Left colon (tissue), 2 donors: Measurements from ENCODE around the gene FOXD1. TPM values are rescaled to one million over a fixed set of nuclear protein-coding genes. Genes with fewer than 3 reads are reported as not detected.
"Not testable (repeated sequence)": the region's sequence is repeated elsewhere in the genome, so short reads cannot be mapped to it uniquely, and the experiment has no call there.

Source experiments
- ATAC-seq: fragments of 200-7000 bp; cut with Tn5 transposase; one replicate; pipeline ENCODE4 v1.9.1; 2020; ENCODE audit warnings: mild to moderate bottlenecking, moderate library complexity
- DNase-seq, 2 donors: peaks; one replicate each; pipeline ENCODE4 v3.0.0-alpha.2; 2020
- intact Hi-C, 2 donors: fragments of 100-400 bp; cut with DNase I in 1 of 2; cut with micrococcal nuclease in 1 of 2; formaldehyde crosslinking; loops; one replicate each; pipeline versions ENCODE4 v1.11.2 to v1.14.0; 2022; cut with DNase I, micrococcal nuclease
- total RNA-seq, 2 donors: library from RNA; stranded (reverse); fragmentation: NEBNext Ultra II Directional; extraction: Animal tissue kit (Norgen Biotek cat#: 25700); gene quantifications; one replicate each; pipeline ENCODE4 v1.2.1, GENCODE V29; 2021
- donor health status: DM: no; HTN: no; CAD: no.
- donor health status: DM: yes; HTN: yes; CAD: no.

The FOXD1 gene
- total RNA-seq, 2 donors from 2014 or later = 0.20 TPM; not detected in 1

DNA sequence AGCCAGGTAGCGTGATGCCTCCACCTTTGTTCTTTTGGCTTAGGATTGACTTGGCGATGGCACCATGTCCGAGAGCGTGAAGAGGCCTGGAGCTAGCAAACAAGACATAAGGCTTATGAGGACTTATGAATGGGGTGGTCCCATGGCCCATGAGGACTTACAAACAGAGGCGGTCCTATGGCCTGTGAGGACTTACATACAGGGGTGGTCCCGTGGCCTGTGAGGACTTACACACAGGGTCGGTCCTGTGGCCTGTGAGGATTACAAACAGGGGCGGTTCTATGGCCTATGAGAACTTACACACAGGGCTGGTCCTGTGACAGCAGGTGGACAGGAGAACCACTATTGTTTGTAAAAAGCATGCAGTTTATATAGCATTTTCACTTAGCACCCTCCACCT, 21.3 kb upstream of the FOXD1 start:
- ATAC-seq = no peak
- DNase-seq = no peak
- intact Hi-C loops = no loop called here

DNA sequence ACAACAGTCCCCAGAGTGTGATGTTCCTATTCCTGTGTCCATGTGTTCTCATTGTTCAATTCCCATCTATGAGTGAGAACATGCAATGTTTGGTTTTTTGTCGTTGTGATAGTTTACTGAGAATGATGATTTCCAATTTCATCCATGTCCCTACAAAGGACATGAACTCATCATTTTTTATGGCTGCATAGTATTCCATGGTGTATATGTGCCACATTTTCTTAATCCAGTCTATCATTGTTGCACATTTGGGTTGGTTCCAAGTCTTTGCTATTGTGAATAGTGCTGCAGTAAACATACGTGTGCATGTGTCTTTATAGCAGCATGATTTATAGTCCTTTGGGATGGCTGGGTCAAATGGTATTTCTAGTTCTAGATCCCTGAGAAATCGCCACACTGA, 20.1 kb upstream of the FOXD1 start:
- intact Hi-C loops, ATAC-seq: not testable (repeated sequence)

DNA sequence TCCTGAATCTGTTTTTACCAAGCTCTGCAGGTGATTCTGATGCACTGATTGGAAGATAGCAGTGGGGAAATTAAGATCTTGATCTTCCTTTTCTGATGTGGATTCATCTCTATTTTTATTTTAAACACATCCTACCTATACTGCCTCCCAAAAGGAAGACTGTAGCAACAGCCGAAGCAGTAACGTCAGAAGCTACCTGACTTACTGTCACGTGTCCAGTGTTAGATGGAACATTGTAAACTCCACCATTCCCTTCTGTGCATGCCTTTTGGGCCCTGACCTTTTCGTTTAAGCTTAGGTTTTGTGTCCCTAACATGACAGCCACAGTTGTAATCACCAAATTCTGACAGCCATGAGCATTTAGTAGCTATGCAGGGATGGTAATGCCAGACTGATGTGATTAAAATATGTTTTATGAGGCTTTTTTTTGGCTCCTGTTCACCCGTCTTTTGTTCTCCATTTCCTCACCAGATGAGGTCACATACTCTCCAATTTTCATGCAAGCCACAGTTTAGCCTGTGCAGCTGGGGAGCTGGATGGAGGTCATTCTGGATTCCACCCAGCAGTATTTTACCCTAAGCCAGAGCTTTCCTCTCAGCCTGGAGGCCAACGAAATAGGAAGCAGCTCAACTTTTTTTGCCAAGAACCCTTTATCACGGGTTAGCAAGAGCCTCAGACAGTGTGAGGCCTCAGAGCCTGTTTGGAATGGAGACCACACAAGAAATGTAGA, 15.6 kb upstream of the FOXD1 start:
- intact Hi-C loops = no loop called here
- DNase-seq (no peak), ATAC-seq (no peak)

More for the DNA sequence above, 20.1 kb upstream of the FOXD1 start:
- DNase-seq = not testable (repeated sequence)

DNA sequence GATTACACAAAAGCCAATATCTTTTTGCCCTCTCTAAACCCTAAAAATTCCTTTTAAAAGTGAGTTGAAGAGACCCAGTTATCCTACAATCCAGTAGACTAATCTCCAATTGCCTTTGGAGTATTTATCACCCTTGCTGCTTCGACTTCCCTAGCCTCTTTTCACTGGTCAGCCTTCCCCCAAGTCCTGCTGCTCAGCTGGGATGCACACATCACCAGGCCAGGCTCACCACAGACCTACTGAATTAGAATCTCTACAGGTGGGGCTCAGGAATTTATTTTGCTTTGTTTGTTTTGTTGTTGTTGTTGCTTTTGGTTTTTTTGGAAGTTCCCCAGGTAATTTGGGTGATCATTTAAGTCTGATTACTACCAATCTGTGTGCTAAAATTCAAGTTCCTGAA, 11.6 kb upstream of the FOXD1 start:
- DNase-seq (no peak), ATAC-seq (no peak)
- intact Hi-C loops = no loop called here

DNA sequence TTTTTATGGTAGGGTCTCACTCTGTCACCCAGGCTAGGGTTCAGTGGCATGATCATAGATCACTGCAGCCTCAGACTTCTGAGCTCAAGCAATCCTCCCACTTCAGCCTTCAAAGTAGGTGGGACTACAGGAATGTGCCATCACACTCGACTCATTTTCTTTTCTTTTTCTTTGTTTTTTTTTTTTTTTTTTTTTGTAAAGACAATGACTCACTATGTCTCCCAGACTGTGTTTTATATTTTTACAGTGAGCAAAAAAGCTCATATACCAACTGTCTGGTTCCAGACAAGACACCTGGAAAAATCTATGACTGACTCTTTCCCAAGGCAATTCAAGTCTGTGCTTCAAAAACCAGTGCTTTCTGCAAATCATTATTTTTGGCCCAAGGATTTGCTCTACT, 10.8 kb upstream of the FOXD1 start:
- DNase-seq (no peak), ATAC-seq (no peak)
- intact Hi-C loops = no loop called here

DNA sequence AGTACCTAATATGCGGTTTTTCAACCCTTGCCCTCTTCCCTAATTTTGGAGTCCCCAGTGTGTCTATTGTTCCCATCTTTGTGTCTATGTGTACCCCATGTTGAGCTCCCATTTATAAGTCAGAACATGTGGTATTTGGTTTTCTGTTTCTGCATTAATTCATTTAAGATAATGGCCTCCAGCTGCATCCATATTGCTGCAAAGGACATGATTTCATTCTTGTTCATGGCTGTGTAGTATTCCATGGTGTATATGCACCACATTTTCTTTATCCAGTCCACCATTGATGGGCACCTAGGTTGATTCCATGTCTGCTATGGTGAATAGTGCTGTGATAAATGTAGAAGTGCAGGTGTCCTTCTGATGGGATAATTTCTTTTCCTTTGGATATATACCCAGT, 7.9 kb upstream of the FOXD1 start:
- ATAC-seq, intact Hi-C loops, DNase-seq: not testable (repeated sequence)

DNA sequence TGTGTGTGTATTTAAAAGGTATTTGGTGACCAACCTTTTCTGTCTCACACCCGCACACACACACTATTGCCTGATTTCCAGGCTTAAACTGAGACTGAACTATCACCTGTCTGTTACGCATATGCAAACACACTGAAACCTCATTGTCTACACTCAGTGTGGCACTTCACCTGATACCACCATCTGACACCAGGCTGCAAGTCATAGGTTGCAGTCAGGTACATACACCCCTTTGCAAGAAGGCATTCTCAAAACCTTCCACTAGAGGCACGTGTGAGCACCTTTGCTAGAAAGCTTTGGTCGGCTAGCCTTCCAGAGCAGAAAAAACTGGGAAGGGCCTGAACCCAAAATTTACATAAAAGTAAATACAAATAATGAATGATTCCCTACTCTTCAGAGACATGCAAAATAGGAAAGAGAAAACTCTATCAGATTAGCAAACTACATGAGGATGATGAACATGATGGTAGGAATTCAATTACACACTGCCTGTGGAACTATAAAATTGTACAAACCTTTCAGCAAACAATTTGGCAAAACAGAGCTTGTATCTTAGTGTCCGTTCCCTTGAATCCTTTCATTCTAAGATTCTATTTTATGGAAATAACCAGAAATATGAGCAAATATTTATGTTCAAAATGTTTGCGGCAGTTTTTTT, 5.9 kb upstream of the FOXD1 start:
- DNase-seq (peak; percentile 34 to 46), ATAC-seq (peak; percentile 80)
- intact Hi-C loops = loop anchor here in 1 of 2 donors (5.0 kb wide), 1 partner anchor 157 kb away; no protein-coding TSS in a partner anchor

DNA sequence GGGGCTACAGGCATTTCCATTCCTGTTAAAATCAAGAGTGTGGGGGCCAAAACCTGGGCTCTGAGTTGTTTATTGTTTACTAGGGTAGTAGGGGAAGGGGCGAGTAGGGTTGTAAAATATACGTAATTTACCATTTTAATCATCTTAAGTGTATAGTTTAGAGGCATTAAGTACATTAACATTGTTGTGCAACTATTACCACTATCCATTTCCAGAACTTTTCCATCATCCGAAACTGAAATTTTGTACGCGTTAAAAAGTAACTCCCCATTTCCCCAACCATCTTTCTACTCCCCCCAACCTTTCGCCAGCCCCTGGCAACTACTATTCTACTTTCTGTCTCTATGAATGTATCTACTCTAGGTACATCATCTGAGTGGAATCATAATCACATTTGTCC, 3.6 kb upstream of the FOXD1 start:
- DNase-seq (no peak), ATAC-seq (no peak)
- intact Hi-C loops = loop anchor here in 1 of 2 donors (5.0 kb wide), 1 partner anchor 155 kb away; no protein-coding TSS in a partner anchor

DNA sequence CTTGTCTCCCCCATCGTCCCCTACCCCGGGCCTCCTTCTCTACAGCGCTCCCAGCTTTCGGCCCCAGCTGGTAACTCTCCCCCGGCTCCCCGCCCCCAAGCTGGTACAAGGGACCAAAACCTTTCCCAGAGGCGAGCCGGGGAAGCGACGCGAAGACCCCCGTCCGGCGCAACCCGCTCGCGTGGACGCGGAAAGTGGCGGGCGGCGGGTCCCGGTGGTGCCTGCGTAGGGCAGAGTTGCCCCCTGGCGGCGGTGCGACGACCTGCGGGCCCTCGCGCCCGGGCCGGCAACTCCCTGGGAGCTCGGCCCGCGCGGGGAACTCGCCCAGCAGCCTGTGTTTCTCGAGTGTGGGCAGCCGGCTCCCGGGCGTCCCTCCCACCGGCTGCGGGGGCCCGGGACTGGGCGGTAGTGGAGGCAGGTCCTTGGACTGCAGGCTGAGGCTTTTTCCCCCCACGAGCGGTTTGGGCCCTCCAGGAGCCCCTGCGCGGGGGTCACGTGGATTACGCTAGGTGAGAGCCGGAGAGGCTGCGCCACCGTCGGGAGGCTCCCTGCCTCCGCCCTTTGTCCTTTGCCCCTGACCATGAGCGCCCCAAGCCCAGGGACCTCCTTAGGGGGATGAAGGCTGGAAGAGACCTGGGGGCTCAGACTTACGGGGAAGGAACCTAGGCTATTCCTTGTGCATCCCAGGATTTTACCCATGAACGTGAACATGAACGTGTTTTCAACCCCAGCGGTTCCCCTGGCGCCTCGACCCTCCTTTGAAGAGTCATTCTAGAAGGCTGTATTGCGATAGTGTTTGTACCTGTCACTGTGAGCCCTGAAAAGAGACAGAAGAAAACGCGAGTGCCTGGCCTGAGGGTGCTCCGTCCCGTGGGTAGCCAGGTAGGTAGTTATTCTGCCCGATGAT, 2.9 kb upstream of the FOXD1 start:
- intact Hi-C loops = loop anchor here in 1 of 2 donors (2.0 to 5.0 kb wide), 2 partner anchors 154 to 235 kb away; no protein-coding TSS in a partner anchor
- peak; percentile 34 to 81 for DNase-seq

DNA sequence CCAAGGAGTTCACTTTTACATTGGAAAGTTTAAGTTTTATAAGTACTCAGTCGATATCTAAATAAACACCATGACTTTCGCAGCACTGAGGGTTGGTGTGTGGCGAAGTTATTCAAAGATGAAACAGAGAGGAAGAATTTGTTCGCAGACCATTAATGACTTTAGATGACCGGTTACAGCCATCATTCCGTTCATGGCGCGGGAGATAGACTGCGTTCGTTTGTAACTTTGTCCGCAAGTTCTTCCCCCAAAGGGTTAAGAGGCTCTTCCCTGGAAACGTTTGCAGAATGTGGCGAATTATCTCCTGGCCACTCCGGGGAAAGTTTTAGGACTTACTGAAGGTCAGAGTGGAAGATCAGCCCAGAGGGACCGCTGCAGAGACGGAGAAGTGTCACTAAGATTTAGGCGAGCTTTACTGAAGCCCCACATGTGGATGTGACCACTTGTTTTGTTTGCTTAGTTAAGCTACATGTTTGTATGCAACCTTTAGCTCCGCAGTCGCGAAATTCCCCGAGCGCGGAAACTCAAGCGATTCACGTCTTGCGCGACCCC, 2.2 kb upstream of the FOXD1 start:
- ATAC-seq (peak; percentile 3), DNase-seq (no peak)
- intact Hi-C loops = loop anchor here in 1 of 2 donors (2.0 to 5.0 kb wide), 2 partner anchors 153 to 234 kb away; no protein-coding TSS in a partner anchor

More for the DNA sequence above, 2.9 kb upstream of the FOXD1 start:
- ATAC-seq = peak; percentile 74

DNA sequence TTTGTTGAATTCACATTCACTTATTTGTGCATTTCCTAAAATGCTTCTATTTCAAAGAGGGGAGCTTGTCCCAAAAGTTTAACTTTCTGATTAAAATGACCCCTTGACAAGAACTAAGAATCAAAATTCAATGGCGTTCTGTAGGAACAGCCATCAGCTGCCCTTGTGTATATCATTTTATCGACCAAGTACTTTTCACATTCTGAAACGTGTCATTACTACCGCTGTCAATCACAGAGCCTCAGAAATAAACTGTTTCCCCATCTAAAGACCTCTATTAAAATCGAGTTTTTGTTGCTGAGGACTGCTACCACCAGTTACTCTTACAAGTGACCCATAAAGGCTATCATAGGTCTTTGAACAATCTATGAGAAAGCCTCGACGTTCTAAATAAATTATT, 1.6 kb upstream of the FOXD1 start:
- no peak for DNase-seq
- intact Hi-C loops = loop anchor here in 1 of 2 donors (2.0 to 5.0 kb wide), 2 partner anchors 153 to 233 kb away; no protein-coding TSS in a partner anchor
- no peak for ATAC-seq

DNA sequence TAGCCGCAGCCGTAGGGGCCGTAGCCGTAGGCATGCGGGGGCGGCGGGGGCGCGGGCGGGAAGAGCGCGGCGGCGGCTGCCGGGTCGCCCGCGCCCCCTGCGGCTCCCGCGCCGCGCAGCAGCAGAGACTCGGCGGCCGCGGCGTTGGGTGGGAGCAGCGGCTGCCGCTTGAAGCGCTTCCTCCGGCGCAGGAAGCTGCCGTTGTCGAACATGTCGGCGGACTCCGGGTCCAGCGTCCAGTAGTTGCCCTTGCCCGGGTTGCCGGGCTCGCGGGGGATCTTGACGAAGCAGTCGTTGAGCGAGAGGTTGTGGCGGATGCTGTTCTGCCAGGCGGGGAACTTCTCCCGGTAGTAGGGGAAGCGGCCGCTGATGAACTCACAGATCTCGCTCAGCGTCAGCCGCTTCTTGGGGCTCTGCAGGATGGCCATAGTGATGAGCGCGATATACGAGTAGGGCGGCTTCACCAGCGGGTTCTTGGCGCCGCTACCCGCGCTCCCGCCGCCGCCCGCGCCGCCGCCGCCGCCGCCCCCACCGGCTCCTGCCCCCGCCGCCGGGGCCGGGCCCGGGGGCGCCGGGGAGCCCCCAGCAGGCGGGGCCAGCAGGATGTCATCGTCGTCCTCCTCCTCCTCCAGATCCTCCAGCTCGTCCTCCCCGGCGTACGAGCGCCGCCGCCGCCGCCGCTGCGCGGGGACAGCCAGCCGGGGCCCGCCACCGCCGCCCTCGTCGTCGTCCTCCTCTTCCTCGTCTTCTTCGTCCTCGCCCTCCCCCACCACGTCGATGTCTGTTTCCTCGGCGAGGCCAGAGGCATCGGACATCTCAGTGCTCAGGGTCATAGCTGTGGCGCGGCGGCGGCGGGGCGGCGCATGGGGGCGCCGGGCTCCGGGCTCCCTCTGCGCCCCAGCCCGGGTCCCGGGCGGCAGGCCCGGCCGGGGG, 781 bp downstream of the FOXD1 start:
- no peak for ATAC-seq
- intact Hi-C loops = no loop called here

DNA sequence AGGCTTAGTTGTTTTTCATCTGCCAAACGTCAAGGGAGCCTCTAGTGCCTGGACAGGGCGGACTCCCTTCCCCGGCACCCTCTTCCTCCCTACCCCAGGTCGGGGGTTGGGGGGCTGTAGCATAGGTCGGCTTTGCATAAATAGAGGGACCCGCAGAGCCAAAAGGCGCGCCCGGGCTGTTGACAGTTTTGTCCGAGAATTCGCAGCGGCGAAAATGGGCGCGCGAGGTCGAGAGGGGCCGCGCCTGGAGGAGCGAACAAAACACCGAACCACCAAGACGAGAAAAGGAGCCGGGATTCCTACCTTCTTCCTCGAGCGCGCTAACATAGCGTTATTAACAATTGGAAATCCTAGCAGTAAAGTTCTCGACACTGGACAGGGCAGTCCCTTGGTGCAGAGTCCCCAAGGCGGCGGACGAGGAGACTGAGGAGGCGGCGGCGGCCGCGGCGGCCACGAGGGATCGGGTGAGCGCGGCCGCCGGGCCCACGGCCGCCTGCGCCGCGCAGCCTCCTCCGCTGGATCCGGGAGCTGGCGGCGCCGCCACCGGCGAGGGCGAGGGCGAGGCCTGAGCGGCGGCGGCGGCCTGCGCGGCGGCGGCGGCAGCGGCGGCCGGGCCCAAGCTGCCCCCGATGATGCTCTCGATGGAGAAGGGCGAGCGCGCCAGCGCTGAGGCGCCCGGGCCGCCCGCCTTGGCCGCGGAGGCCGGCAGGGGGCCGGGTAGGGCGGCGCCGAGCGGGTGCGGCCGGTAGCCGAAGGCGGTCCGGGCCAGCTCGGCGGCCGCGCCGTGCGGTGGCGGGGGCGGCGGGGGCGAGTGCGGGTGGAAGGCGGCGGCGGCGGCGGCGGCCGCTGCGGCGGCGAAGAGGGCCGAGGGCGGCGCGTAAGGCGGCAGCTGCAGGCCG, 1.7 kb downstream of the FOXD1 start:
- ATAC-seq = peak; percentile 52
- intact Hi-C loops = no loop called here
- peak in 1 of 2 donors; percentile 19 for DNase-seq

More for the DNA sequence above, 781 bp downstream of the FOXD1 start:
- peak in 1 of 2 donors; percentile 50 for DNase-seq

DNA sequence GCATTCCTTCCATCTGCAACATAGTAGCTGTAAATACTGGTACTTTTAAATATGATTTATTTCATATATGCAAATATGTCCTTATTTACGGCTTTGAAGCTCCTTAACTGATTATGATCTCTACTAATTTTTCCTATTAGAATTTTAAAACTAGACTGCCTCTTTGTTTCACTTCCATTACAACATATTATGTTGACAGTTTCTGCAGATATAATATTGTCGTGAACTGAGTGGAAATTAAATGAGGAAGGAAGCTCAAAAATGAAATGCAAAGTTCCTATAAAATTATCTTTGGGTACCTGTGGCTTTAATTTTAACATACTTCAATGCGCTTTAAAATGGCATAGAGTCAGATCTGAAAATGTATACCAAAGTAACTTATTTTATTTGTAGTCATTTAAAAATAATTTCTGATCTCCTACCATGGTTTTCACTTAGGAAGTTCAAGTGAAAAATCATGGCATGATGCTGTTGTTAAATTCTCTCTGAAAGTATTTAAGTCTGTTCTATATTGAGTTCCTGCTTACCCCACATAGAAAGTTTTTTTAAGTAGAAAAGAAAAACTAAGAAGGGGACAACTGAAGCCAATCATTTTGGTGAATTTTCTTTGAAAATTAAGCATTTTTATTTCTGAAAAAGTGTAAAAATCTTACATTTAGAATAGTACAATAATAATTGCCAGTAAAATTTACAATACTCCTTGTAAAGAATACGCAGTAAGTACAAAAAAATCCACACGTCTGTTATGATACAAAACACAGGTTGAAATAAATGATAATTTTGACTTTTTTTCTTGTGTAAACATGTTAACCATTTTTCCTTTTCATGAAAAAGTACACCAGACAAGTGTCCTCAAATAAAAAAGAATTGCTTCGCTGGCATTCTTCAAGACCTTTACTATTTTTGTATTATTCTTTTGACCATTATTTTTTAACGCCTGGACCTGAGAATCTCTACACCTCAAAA, 2.6 kb downstream of the FOXD1 start:
- ATAC-seq (no peak), DNase-seq (no peak)
- intact Hi-C loops = no loop called here
